SK-N-SH treated with all-trans-retinoic acid at 6 μM for 48 hours (cell line): ENCODE data around the gene SPG11.

Experiments
- ARNTL ChIP-seq: fragments of 450-650 bp; formaldehyde crosslinking; IDR thresholded peaks from 2 replicates; pipeline ENCODE4 v1.5.0; 2020; ENCODE audit warnings: low read depth, mild to moderate bottlenecking, moderate library complexity, borderline replicate concordance
- CREB5 ChIP-seq: fragments of 250-450 bp; sonication (Bioruptor Pico); IDR thresholded peaks from 2 replicates; pipeline ENCODE4 v1.5.1; 2020; ENCODE audit warnings: low read depth, mild to moderate bottlenecking, moderate library complexity
- PPARA ChIP-seq: fragments of 250-450 bp; sonication (Bioruptor Pico); IDR thresholded peaks from 2 replicates; pipeline ENCODE4 v1.5.0; 2020; ENCODE audit warnings: mild to moderate bottlenecking, borderline replicate concordance
- SNAI2 ChIP-seq: fragments of 250-450 bp; sonication (Bioruptor Pico); IDR thresholded peaks from 2 replicates; pipeline ENCODE4 v1.5.0; 2020; ENCODE audit warnings: mild to moderate bottlenecking, moderate library complexity
- TSHZ2 ChIP-seq: fragments of 250-450 bp; sonication (Bioruptor Pico); IDR thresholded peaks from 2 replicates; pipeline ENCODE4 v1.5.0; 2020; ENCODE audit warnings: mild to moderate bottlenecking, moderate library complexity
- ZFP3 ChIP-seq: fragments of 250-450 bp; sonication (Bioruptor Pico); IDR thresholded peaks from 2 replicates; pipeline ENCODE4 v1.5.0; 2020; ENCODE audit warnings: mild to moderate bottlenecking, moderate library complexity
- ZFP30 ChIP-seq: fragments of 450-650 bp; formaldehyde crosslinking; IDR thresholded peaks from 2 replicates; pipeline ENCODE4 v1.5.0; 2022; ENCODE audit warnings: mild to moderate bottlenecking, moderate library complexity
- ZNF70 ChIP-seq: fragments of 450-650 bp; formaldehyde crosslinking; IDR thresholded peaks from 2 replicates; pipeline ENCODE4 v1.5.0; 2020; ENCODE audit warnings: mild to moderate bottlenecking, moderate library complexity

GRCh38 chr15:44519537-44519936 lies 143.9 kb downstream of the SPG11 start:
- TF ChIP-seq ZFP3 (CRISPR knock-in tag) = no peak
- no peak for TF ChIP-seq TSHZ2 (CRISPR knock-in tag)
- no peak for TF ChIP-seq ZNF70 (CRISPR knock-in tag)
- no peak for TF ChIP-seq ZFP30
- TF ChIP-seq CREB5 = no peak
- no peak for TF ChIP-seq ARNTL
- no peak for TF ChIP-seq PPARA (CRISPR knock-in tag)
- no peak for TF ChIP-seq SNAI2 (CRISPR knock-in tag)
